ENCODE results near the gene ANO6. TPM values are rescaled to one million over a fixed set of nuclear protein-coding genes. Genes with fewer than 3 reads are reported as not detected.
A peak's percentile ranks its signal among the peaks of the same experiment; 100 is the strongest.

ANO6 gene
- total RNA-seq, 2 donors from 2014 or later, result 32.2 to 69.5 TPM

GRCh38 chr12:45282411-45282810, 66.5 kb downstream of the ANO6 start:
- peaks cover 3% of the 10 kb centered on the region for H3K9me3 ChIP-seq (ENCODE audit: control insufficient read depth, low read length, poor library complexity, severe bottlenecking)
- peaks cover 14% of the 10 kb centered on the region for H3K4me1 Mint-ChIP-seq
- H3K27me3 Mint-ChIP-seq, result no peaks in the 10 kb centered on the region
- ATAC-seq (no peak), DNase-seq (no peak)
- H3K27ac Mint-ChIP-seq, result no peak overlapping the region
- no peak overlapping the region for H3K4me3 Mint-ChIP-seq
- peaks cover 5% of the 10 kb centered on the region for H3K36me3 Mint-ChIP-seq (ENCODE audit: low read depth)

- DNase-seq, result no peak
- H3K9me3 ChIP-seq (ENCODE audit: control insufficient read depth, low read length, poor library complexity, severe bottlenecking), result peaks cover 3% of the 10 kb centered on the region
- no peak for ATAC-seq
- Mint-ChIP-seq H3K4me3 (no peak overlapping the region), H3K27me3 (no peaks in the 10 kb centered on the region), H3K4me1 (peaks cover 18% of the 10 kb centered on the region), H3K27ac (no peak overlapping the region), H3K36me3 (ENCODE audit: low read depth) (peaks cover 5% of the 10 kb centered on the region)
Measured at GRCh38 chr12:45284096-45284901, 68.4 kb downstream of the ANO6 start.

- H3K27me3 Mint-ChIP-seq, result no peaks in the 10 kb centered on the region
- peaks cover 5% of the 10 kb centered on the region for H3K36me3 Mint-ChIP-seq (ENCODE audit: low read depth)
- ATAC-seq, result no peak
- H3K4me3 Mint-ChIP-seq, result no peak overlapping the region
- H3K9me3 ChIP-seq (ENCODE audit: control insufficient read depth, low read length, poor library complexity, severe bottlenecking), result peaks cover 3% of the 10 kb centered on the region
- H3K27ac Mint-ChIP-seq, result no peak overlapping the region
- peaks cover 18% of the 10 kb centered on the region for H3K4me1 Mint-ChIP-seq
- no peak for DNase-seq
Measured at GRCh38 chr12:45285717-45286116, 69.8 kb downstream of the ANO6 start.

- no peak for ATAC-seq
- Mint-ChIP-seq H3K4me3 (no peak overlapping the region), H3K4me1 (peaks cover 18% of the 10 kb centered on the region), H3K36me3 (ENCODE audit: low read depth) (peaks cover 5% of the 10 kb centered on the region), H3K27me3 (no peaks in the 10 kb centered on the region), H3K27ac (peak overlapping the region; percentile 24)
- no peak for DNase-seq
- no peaks in the 10 kb centered on the region for H3K9me3 ChIP-seq (ENCODE audit: control insufficient read depth, low read length, poor library complexity, severe bottlenecking)
Measured at GRCh38 chr12:45286621-45287020, 70.7 kb downstream of the ANO6 start.

- Mint-ChIP-seq H3K36me3 (ENCODE audit: low read depth) (peaks cover 3% of the 10 kb centered on the region), H3K27ac (no peak overlapping the region), H3K4me1 (peaks cover 14% of the 10 kb centered on the region), H3K4me3 (no peak overlapping the region), H3K27me3 (no peaks in the 10 kb centered on the region)
- DNase-seq (no peak), ATAC-seq (no peak)
- H3K9me3 ChIP-seq (ENCODE audit: control insufficient read depth, low read length, poor library complexity, severe bottlenecking), result no peaks in the 10 kb centered on the region
Measured at GRCh38 chr12:45289245-45290215, 73.6 kb downstream of the ANO6 start.

GRCh38 chr12:45290216-45290605, 74.3 kb downstream of the ANO6 start:
- no peak for DNase-seq
- H3K4me3 Mint-ChIP-seq, result no peak overlapping the region
- ATAC-seq, result no peak
- H3K36me3 Mint-ChIP-seq (ENCODE audit: low read depth), result peaks cover 3% of the 10 kb centered on the region
- H3K9me3 ChIP-seq (ENCODE audit: control insufficient read depth, low read length, poor library complexity, severe bottlenecking), result no peaks in the 10 kb centered on the region
- H3K4me1 Mint-ChIP-seq, result peaks cover 16% of the 10 kb centered on the region
- H3K27ac Mint-ChIP-seq, result no peak overlapping the region
- no peaks in the 10 kb centered on the region for H3K27me3 Mint-ChIP-seq

GRCh38 chr12:45291518-45291917, 75.6 kb downstream of the ANO6 start:
- Mint-ChIP-seq H3K27ac (no peak overlapping the region), H3K27me3 (no peaks in the 10 kb centered on the region), H3K36me3 (ENCODE audit: low read depth) (peaks cover 3% of the 10 kb centered on the region), H3K4me3 (no peak overlapping the region), H3K4me1 (peaks cover 17% of the 10 kb centered on the region)
- ATAC-seq, result no peak
- no peak for DNase-seq
- H3K9me3 ChIP-seq (ENCODE audit: control insufficient read depth, low read length, poor library complexity, severe bottlenecking), result no peaks in the 10 kb centered on the region

- H3K9me3 ChIP-seq (ENCODE audit: control insufficient read depth, low read length, poor library complexity, severe bottlenecking), result no peaks in the 10 kb centered on the region
- Mint-ChIP-seq H3K36me3 (ENCODE audit: low read depth) (peaks cover 3% of the 10 kb centered on the region), H3K4me1 (peaks cover 9% of the 10 kb centered on the region), H3K27me3 (no peaks in the 10 kb centered on the region), H3K4me3 (no peak overlapping the region), H3K27ac (no peak overlapping the region)
- ATAC-seq (no peak), DNase-seq (no peak)
Measured at GRCh38 chr12:45292486-45293195, 76.7 kb downstream of the ANO6 start.

GRCh38 chr12:45294906-45295305, 79.0 kb downstream of the ANO6 start:
- peaks cover 3% of the 10 kb centered on the region for H3K36me3 Mint-ChIP-seq (ENCODE audit: low read depth)
- ATAC-seq, result no peak
- H3K27me3 Mint-ChIP-seq, result no peaks in the 10 kb centered on the region
- no peak overlapping the region for H3K27ac Mint-ChIP-seq
- H3K4me1 Mint-ChIP-seq, result peaks cover 8% of the 10 kb centered on the region
- no peaks in the 10 kb centered on the region for H3K9me3 ChIP-seq (ENCODE audit: control insufficient read depth, low read length, poor library complexity, severe bottlenecking)
- no peak overlapping the region for H3K4me3 Mint-ChIP-seq
- no peak for DNase-seq

GRCh38 chr12:45296046-45296586, 80.2 kb downstream of the ANO6 start:
- no peaks in the 10 kb centered on the region for H3K9me3 ChIP-seq (ENCODE audit: control insufficient read depth, low read length, poor library complexity, severe bottlenecking)
- DNase-seq (no peak), ATAC-seq (no peak)
- peaks cover 3% of the 10 kb centered on the region for H3K36me3 Mint-ChIP-seq (ENCODE audit: low read depth)
- H3K4me1 Mint-ChIP-seq, result peaks cover 9% of the 10 kb centered on the region
- no peak overlapping the region for H3K27ac Mint-ChIP-seq
- H3K4me3 Mint-ChIP-seq, result peak overlapping the region; percentile 8
- no peaks in the 10 kb centered on the region for H3K27me3 Mint-ChIP-seq

GRCh38 chr12:45298047-45298446, 82.2 kb downstream of the ANO6 start:
- no peaks in the 10 kb centered on the region for H3K27me3 Mint-ChIP-seq
- H3K4me3 Mint-ChIP-seq, result no peak overlapping the region
- H3K36me3 Mint-ChIP-seq (ENCODE audit: low read depth), result no peaks in the 10 kb centered on the region
- DNase-seq, result no peak
- no peaks in the 10 kb centered on the region for H3K9me3 ChIP-seq (ENCODE audit: control insufficient read depth, low read length, poor library complexity, severe bottlenecking)
- ATAC-seq, result no peak
- H3K4me1 Mint-ChIP-seq, result peaks cover 7% of the 10 kb centered on the region
- no peak overlapping the region for H3K27ac Mint-ChIP-seq

- DNase-seq, result no peak
- H3K27me3 Mint-ChIP-seq, result no peaks in the 10 kb centered on the region
- no peak overlapping the region for H3K4me3 Mint-ChIP-seq
- H3K27ac Mint-ChIP-seq, result no peak overlapping the region
- peaks cover 2% of the 10 kb centered on the region for H3K36me3 Mint-ChIP-seq (ENCODE audit: low read depth)
- H3K9me3 ChIP-seq (ENCODE audit: control insufficient read depth, low read length, poor library complexity, severe bottlenecking), result no peaks in the 10 kb centered on the region
- ATAC-seq, result no peak
- H3K4me1 Mint-ChIP-seq, result peaks cover 6% of the 10 kb centered on the region
Measured at GRCh38 chr12:45298721-45299692, 83.1 kb downstream of the ANO6 start.
